Natural killer cell (primary cell): ENCODE measurements around the gene ACO2. TPM values are rescaled to one million over a fixed set of nuclear protein-coding genes. Genes with fewer than 3 reads are reported as not detected.

ENCODE experiments used
- ATAC-seq, 3 donors: fragments of 150-1000 bp in 2 of 3; fragments of 200-7000 bp in 1 of 3; cut with Tn5 transposase; 1 replicate in 1 of 3; 2 replicates in 2 of 3; pipeline ENCODE4 v1.10.0; 2021; ENCODE audit warnings: mild to moderate bottlenecking in 2 of 3, moderate library complexity in 2 of 3
- DNase-seq, 2 donors: peaks; one replicate each; pipeline versions ENCODE4 v3.0.0 to v3.0.0-alpha.2; 2013 to 2021; ENCODE audit warnings: mixed read lengths in 1 of 2
- H3K27ac ChIP-seq: one replicate; pipeline ENCODE4 v1.5.1; 2013; ENCODE audit warnings: mild to moderate bottlenecking, low read length
- H3K27me3 ChIP-seq: one replicate; pipeline ENCODE4 v1.6.1; 2013; ENCODE audit warnings: low read length; ENCODE audit not compliant: control insufficient read depth, insufficient read depth
- H3K36me3 ChIP-seq: one replicate; pipeline ENCODE4 v1.6.1; 2013; ENCODE audit warnings: low read length; ENCODE audit not compliant: control insufficient read depth, insufficient read depth
- H3K4me1 ChIP-seq: one replicate; pipeline ENCODE4 v1.6.1; 2013; ENCODE audit warnings: low read length; ENCODE audit not compliant: control insufficient read depth, insufficient read depth
- H3K4me3 ChIP-seq: one replicate; pipeline ENCODE4 v1.5.1; 2013; ENCODE audit warnings: low read length
- H3K9me3 ChIP-seq: one replicate; pipeline ENCODE4 v1.6.1; 2013; ENCODE audit warnings: low read length; ENCODE audit not compliant: control insufficient read depth, insufficient read depth
- H3K27ac Mint-ChIP-seq, 2 donors: one replicate each; pipeline ENCODE4 v1.8.0; 2022; ENCODE audit warnings: mild to moderate bottlenecking in 2 of 2, mixed read lengths in 2 of 2, moderate library complexity in 1 of 2
- H3K27me3 Mint-ChIP-seq, 2 donors: one replicate each; pipeline ENCODE4 v1.8.0; 2022; ENCODE audit warnings: low read depth in 2 of 2, mixed read lengths in 2 of 2
- H3K36me3 Mint-ChIP-seq: one replicate; pipeline ENCODE4 v1.8.0; 2022; ENCODE audit warnings: mixed read lengths
- H3K4me1 Mint-ChIP-seq, 2 donors: one replicate each; pipeline ENCODE4 v1.8.0; 2022; ENCODE audit warnings: mixed read lengths in 2 of 2
- H3K4me3 Mint-ChIP-seq: one replicate; pipeline ENCODE4 v1.8.0; 2022; ENCODE audit warnings: mild to moderate bottlenecking, moderate library complexity, mixed read lengths
- H3K9me3 Mint-ChIP-seq, 2 donors: one replicate each; pipeline ENCODE4 v1.8.0; 2022; ENCODE audit warnings: mixed read lengths in 2 of 2
- CTCF ChIP-seq: fragments of 200-600 bp; IDR thresholded peaks from one replicate; pipeline ENCODE4 v1.8.0; 2022; ENCODE audit warnings: antibody characterized with exemption
- WGBS: methylation state at CpG from one replicate; pipeline ENCODE4 v1.1.7; 2013; ENCODE audit warnings: missing lambda C conversion rate; ENCODE audit not compliant: insufficient coverage; 5-methylcytosine and 5-hydroxymethylcytosine counted together
- intact Hi-C: fragments of 100-400 bp; cut with micrococcal nuclease; formaldehyde crosslinking; loops from one replicate; pipeline ENCODE4 v1.14.2; 2022
- total RNA-seq, 4 donors: library from RNA; stranded (reverse); fragments of 120-200 nt in 1 of 4; gene quantifications; one replicate each; pipeline versions ENCODE4 v1.2.3 to v1.2.4, GENCODE V29; 2013 to 2022

Gene ACO2
- total RNA-seq, 3 donors from 2014 or later (not counting 1 experiment from before 2014, with no cell fraction given): 77.9 to 99.8 (median 89.5) TPM

GRCh38 chr22:41542224-41542623, 73.3 kb downstream of the ACO2 start:
- TF ChIP-seq CTCF: no peak
- no peak for ATAC-seq
- Mint-ChIP-seq H3K36me3 (no peaks in the 10 kb centered on the region), H3K4me1 (peaks cover 26 to 36% of the 10 kb centered on the region in 2 donors), H3K9me3 (no peaks in the 10 kb centered on the region), H3K4me3 (no peak overlapping the region), H3K27ac (peak overlapping the region; percentile 93 to 98), H3K27me3 (no peaks in the 10 kb centered on the region)
- Histone ChIP-seq H3K9me3 (no peaks in the 10 kb centered on the region), H3K36me3 (peaks cover 6% of the 10 kb centered on the region), H3K27ac (no peak overlapping the region), H3K4me3 (no peak overlapping the region), H3K27me3 (no peaks in the 10 kb centered on the region), H3K4me1 (peaks cover 22% of the 10 kb centered on the region)
- intact Hi-C loops: no loop called here
- no peak for DNase-seq
- WGBS: 93% methylated on average over 4 of the region's 4 CpGs

GRCh38 chr22:41543854-41544670, 75.1 kb downstream of the ACO2 start, which contains the start of gene POLR3H:
TSS of gene POLR3H (minus strand) at chr22:41544470. CDS start at chr22:41544101, 369 bp downstream.
- H3K27me3 Mint-ChIP-seq: peaks cover 0 to under 1% of the 10 kb centered on the region in 2 donors
- no peak for TF ChIP-seq CTCF
- peaks cover 26 to 36% of the 10 kb centered on the region in 2 donors for H3K4me1 Mint-ChIP-seq

GRCh38 chr22:41544671-41545476, 76.0 kb downstream of the ACO2 start:
- H3K36me3 Mint-ChIP-seq: no peaks in the 10 kb centered on the region
- H3K4me3 ChIP-seq: peak overlapping the region; percentile 97

More at GRCh38 chr22:41543854-41544670, 75.1 kb downstream of the ACO2 start, which contains the start of gene POLR3H:
- Histone ChIP-seq H3K27me3 (no peaks in the 10 kb centered on the region), H3K4me3 (peak within 1 kb of the TSS; percentile 97), H3K4me1 (peaks cover 22% of the 10 kb centered on the region), H3K9me3 (no peaks in the 10 kb centered on the region), H3K36me3 (peaks cover 6% of the 10 kb centered on the region), H3K27ac (peak within 1 kb of the TSS; percentile 78)
- intact Hi-C loops: loop anchor here (1.0 kb wide), 1 partner anchor 77 kb away; the partner anchor contains the start of genes DESI1 and XRCC6
- H3K9me3 Mint-ChIP-seq: no peaks in the 10 kb centered on the region
- ATAC-seq: peak; percentile 98 to 99 (median 98)
- peak within 1 kb of the TSS; percentile 96 for H3K4me3 Mint-ChIP-seq
- H3K36me3 Mint-ChIP-seq: no peaks in the 10 kb centered on the region
- H3K27ac Mint-ChIP-seq: peak within 1 kb of the TSS; percentile 93 to 98
- DNase-seq: peak; percentile 89 to 98
- under 1% methylated on average over 80 of the region's 80 CpGs for WGBS

More at GRCh38 chr22:41544671-41545476, 76.0 kb downstream of the ACO2 start:
- TF ChIP-seq CTCF: no peak
- peak overlapping the region; percentile 93 to 98 for H3K27ac Mint-ChIP-seq
- Histone ChIP-seq H3K27ac (peak overlapping the region; percentile 46), H3K27me3 (no peaks in the 10 kb centered on the region), H3K9me3 (no peaks in the 10 kb centered on the region), H3K36me3 (peaks cover 4% of the 10 kb centered on the region), H3K4me1 (peaks cover 22% of the 10 kb centered on the region)
- H3K27me3 Mint-ChIP-seq: peaks cover 0 to 3% of the 10 kb centered on the region in 2 donors
- H3K4me1 Mint-ChIP-seq: peaks cover 26 to 36% of the 10 kb centered on the region in 2 donors
- H3K9me3 Mint-ChIP-seq: no peaks in the 10 kb centered on the region
- intact Hi-C loops: loop anchor here (1.0 kb wide), 1 partner anchor 76 kb away; the partner anchor contains the start of genes DESI1 and XRCC6
- WGBS: 15% methylated on average over 15 of the region's 21 CpGs
- peak overlapping the region; percentile 96 for H3K4me3 Mint-ChIP-seq
- ATAC-seq (peak in 1 of 3 donors; percentile 3), DNase-seq (peak in 1 of 2 donors; percentile 37)
